GM18867 (cell line): ENCODE measurements around the gene POLK.
A peak's percentile ranks its signal among the peaks of the same experiment; 100 is the strongest.
"Not testable (repeated sequence)": the region's sequence is repeated elsewhere in the genome, so short reads cannot be mapped to it uniquely, and the experiment has no call there.

Source experiments
- ATAC-seq: cut with Tn5 transposase; IDR thresholded peaks from one replicate; pipeline ENCODE4 v1.9.1; 2021; ENCODE audit warnings: mild to moderate bottlenecking, moderate library complexity; ENCODE audit not compliant: unreplicated experiment

Gene POLK

DNA sequence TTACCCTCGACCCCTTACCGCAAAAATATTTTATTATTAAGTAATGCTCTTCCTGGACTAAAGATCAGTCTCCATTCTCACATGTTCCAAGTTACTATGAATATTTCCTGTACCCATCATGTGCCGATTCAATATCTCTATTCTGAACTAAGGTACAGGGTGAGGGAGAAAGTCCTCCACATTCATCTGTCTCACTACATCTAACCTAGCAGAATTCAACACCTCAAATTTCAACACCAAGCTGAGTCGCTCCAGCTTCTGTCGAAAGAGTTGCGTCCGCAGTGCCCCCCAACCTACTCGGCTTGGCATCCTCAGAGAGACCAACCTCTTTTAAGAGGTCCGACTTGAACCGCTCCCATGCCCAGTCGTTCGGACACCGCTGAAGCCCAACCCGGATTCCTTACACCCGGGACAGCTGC lies 1.3 kb upstream of the POLK start:
- ATAC-seq, result peak; percentile 3

DNA sequence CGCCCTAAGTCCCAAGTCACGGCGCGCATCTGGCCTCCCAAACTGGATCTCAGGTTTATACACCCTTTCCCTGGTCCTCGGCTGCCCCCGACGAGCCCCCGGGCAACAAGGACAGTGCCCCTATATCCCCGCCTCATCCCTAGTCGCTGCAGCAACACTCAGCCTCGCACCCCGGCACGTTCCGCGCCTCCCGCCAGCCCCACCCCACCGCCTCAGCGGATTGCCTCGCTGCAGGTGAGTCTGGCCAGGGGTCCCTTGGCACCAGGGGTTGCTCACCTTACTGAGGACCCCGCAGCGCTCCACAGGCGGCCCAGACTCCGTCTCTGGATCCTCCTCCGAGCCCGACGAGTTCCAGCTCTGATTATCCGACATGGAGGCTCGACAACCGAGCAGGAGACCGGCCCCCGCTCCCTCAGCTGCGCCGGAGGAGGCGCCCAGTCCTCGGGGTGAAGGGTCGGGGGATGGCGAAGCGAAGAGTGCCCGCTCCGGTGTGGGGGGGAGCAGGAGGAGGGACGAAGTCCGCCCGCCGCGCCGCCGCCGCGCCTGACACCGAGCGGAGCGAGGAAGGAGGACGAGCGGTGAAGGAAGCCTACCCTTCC lies 756 bp upstream of the POLK start:
- ATAC-seq, result peak; percentile 31

DNA sequence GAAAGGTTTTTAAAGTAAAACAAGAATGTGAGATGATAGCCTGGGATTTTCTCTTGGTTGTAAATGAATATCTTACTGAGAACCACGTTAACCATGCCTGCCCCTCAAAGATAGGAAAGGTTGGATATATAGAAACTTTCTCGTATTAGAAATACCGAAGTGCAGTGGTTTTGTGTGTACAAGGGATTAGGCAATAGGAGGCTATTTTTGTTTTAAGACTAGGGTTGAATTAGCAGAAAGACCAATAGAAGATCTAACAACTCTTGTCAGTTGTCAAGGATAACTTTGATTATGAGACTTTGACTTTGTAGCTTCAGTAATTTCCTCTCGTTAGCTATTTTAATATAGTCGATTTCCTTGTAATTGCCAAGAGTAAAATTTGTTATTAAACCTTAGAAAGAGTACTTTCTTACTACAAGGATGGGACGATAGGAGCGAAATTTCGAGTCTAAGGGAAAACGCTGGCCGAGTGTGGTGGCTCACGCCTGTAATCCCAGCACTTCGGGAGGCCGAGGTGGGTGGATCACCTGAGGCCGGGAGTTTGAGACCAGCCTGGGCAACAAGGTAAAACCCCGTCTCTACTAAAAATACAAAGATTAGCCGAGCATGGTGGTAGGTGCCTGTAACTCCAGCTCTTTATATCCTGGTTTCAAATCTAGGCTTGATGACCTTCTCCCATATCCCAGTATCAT lies 838 bp downstream of the POLK start:
- ATAC-seq, result no peak

DNA sequence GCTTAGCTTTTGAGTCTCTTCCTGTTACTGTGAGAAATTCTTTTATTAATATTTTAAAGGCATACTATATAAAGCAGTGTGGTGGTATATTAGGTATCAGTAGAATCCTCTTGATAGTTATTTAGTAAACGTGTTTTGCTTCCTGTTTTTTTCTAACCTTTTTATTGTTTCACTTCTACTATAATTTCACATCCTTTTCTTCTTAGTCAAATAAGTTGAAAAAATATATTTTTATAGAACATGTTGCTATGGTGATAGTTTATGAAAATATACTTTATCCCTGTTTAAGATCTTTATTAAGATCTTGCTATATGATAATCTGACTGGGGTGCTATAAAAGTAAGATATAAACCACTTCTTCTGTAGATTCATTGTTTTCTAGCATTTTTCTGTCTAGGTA lies 2.1 kb downstream of the POLK start:
- no peak for ATAC-seq

DNA sequence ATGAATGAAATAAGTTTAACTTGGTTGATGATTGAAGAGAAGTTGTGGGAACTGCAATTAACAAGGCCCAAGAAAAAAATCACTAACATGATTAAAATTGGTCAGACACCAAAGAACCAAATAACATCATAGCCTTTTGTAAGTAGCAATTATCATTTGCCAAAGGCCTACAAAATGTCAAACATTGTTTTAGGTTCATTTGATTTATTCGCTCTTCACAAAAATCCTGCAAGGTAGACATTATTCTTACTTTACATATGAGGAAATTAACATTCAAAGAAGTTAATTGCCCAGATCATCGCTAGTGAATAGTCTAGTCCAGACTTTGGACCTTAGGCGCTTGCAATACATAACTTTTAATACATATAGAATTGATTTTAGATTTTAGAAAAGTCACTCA lies 2.6 kb downstream of the POLK start:
- no peak for ATAC-seq

DNA sequence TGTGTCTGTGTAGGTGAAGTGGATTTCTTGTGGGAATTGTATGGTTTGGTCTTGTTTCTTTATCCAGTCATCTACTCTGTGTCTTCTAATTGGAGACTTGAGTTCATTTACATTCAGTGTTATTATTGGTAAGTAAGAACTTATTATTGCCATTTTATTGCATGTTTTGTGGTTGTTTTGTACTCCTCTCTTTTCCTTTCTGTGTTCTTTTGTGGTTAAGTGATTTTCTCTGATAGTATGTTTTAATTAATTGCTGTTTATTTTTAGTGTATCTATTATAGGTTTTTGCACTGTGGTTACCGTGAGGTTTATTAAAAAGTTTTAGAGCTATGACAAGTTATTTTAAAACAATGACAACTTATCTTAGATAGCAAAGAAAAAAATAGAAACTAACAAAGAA lies 8.1 kb downstream of the POLK start:
- no peak for ATAC-seq

DNA sequence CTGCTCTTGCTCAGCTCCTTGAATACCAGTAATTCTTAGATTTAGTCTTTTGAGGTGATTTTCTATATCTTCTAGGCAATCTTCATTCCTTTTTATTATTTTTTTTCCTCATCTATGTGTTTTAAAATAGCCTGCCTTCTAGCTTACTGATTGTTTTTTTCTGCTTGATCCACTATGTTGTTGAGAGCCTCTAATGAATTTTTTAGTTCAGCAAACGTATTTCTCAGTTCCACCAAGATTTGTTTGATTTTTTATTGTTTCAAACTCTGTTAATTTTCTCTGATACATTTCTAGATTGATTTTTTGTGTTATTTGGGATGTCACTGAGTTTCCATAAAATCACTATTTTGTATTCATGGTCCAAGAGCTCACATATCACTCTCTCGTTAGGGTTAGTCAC lies 9.5 kb downstream of the POLK start:
- ATAC-seq, result no peak

DNA sequence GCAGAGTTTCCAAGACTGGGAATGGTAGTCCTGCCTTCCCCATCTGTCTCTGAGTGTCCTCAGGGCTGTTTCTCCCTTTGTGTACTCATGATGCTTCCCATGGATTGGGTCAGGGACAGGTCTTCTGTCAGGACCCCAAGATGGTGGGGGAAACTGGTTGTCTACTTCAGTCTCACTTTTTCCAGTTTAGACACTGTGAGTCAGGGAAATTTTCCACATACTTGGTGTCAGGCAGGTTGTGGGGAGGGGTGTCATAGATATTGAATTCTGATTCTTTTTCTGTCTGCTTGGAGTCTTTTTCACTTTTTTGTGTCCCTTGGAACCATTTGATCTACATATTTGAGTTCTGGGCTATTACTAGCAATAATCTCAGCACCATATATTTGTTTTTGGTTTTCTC lies 10.3 kb downstream of the POLK start:
- no peak for ATAC-seq

DNA sequence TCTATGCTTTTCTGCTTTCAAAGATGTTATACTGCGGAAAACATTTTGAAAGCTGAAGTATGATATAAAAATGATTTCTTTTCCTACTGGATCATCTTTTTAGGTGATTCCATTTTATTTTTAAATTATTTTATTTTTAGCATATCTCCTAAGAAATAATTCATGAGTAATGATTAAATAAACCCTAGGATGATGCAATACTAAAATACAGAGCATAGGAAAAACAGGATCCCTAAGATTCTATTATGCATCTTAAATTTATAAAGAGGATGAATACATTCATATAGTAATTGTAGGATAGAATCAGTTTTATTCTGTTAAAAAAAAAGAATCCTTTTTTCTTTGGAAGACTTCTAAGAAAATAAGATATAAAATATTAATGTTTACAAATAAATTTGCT lies 10.9 kb downstream of the POLK start:
- no peak for ATAC-seq

DNA sequence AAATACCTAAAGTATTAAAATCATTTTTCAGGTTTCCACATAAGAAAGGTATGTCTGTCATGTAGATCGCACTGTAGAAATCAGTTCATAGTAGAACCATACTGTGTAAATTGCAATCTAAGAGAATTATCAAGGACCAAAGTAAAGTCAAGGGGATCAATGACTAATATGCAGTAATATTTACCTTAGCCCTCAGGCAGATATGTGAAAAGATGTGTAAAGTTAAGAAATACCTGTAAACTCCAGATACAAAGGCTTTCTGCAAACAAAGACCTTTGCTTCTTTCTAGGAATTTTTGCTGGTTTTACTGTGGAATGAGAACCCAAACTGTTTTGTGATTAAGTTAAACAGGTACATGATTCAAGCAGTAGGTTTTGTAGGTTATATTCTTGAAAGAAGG lies 11.6 kb downstream of the POLK start:
- ATAC-seq, result no peak

DNA sequence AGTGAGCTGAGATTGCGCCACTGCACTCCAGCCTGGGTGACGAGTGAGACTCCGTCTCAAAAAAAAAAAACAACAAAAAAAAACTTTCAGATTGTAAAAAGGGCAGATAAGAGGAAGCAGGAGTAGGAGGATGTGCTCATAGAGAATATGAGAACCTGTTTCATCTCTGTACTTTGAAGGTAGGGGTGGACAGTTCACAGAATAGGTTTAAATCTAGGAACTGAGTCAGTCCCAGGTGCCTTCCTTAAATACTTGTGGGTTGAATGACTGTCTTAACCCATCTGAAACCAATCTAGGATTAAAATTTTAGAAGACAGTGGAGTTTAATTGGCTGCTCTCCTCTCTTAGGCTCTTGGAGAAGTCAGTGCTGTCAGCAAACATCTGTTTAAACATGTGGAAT lies 12.4 kb downstream of the POLK start:
- ATAC-seq, result peak; percentile 93

DNA sequence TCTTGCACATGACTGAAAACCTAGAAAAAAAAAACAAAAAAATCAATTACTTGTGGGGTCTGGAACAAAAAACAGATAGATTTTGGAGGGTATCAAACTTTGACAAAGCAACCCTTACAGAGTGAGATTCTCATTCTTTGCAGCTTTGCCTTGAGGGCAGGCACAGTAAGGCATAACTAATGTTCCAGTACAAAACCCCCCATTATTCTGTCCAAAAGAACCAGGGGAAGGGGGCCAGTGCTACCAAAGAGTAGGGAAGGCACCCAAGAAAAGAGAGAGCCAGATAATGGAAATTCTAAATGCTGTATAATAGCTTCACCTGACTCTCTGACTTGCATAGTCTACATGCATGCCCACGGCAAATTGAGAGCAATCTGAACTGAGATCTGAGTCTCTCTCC lies 12.9 kb downstream of the POLK start:
- ATAC-seq, result no peak

DNA sequence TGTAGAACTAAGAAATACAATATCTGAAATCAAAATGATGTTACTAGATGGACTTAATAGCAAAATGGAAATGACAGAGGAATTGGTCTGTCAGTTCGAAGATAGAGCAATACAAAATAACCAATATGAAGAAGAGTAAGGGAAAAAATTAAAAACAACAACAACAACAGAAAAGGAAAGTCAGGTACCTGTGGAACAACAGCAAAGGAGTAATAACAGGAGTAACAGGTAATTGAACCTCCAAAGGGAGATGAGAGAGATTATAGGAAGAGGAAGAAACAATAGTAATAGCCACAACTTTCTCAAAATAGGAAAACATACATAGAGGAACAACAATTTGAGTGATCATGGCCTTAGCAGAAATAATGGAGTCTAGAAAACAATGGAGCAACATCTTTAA lies 13.7 kb downstream of the POLK start:
- ATAC-seq, result no peak

DNA sequence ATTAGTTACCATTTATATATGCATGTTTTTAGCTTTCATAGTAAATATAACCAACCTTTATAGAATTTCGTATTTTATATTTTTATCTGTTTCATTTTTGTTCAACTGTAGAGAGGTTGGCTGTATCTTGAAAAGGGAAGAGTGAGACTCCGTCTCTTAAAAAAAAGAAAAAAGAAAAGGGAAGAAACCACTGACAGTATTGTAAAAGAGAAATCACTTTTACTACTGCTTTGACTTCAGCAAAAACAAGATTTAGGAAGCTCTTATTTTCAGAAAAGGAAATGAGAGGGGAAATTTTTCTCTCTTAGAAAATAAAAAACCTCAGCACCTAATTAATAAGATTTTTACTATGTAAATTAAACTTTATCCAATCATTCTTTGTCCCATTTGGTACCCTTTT lies 14.4 kb downstream of the POLK start:
- ATAC-seq, result no peak

DNA sequence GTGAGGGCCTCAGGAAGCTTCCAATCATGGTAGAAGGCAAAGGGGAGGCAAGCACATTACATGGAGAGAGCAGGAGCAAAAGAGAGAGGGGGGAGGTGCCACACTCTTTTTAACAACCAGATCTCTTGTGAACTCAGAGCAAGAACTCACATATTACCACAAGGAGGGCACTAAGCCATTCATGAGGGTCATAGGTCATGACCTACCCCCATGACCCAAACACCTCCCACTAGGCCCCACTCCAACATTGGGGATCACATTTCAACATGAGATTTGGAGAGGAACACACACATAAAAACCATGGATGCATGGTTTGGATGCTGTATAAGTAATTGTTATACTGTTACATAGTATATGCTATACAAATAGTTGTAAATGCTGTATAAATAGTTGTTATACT lies 17.5 kb downstream of the POLK start:
- ATAC-seq, result no peak

DNA sequence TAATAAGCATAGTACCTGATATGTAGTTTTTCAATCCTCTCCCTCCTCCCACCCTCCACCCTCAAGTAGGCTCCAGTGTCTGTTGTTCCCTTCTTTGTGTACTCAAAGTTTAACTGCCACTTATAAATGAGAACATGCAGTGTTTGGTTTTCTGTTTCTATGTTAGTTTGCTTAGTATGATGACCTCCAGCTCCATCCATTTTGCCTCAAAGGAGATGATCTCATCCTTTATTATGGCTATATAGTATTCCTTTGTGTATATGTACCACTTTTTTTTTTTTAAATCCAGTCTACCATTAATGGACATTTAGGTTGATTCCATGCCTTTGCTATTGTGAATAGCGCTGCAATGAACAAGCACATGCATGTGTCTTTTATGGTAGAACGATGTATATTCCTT lies 20.5 kb downstream of the POLK start:
- ATAC-seq, result no peak

DNA sequence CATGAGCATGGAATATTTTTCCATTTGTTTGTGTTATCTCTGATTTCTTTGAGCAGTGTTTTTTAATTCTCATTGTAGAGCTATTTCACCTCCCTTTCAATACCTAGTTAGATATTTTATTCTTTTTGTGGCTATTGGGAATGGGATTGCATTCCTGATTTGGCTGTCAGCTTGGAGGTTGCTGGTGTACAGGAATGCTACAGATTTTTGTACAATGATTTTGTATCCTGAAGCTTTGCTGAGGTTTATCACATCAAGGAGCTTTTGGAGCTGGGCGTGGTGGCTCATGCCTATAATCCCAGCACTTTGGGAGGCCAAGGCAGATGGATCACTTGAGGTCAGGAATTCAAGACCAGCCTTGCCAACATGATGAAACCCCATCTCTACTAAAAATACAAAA lies 22.0 kb downstream of the POLK start:
- ATAC-seq, result not testable (repeated sequence)

DNA sequence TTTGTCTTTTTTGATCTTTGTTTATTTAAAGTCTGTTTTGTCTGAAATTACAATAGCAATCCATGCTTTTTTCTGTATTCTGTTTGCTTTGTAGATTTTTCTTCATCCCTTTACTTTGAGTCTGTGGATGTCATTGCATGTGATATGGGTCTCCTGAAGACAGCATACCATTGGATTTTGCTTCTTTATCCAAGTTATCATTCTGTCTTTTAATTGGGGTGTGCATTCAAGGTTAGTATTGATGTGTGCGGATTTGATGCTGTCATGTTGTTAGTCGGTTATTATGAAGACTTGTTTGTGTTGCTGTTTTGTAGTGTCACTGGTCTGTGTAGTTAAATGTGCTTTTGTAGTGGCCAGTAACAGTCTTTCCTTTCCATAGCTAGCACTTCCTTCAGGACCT lies 23.0 kb downstream of the POLK start:
- no peak for ATAC-seq

DNA sequence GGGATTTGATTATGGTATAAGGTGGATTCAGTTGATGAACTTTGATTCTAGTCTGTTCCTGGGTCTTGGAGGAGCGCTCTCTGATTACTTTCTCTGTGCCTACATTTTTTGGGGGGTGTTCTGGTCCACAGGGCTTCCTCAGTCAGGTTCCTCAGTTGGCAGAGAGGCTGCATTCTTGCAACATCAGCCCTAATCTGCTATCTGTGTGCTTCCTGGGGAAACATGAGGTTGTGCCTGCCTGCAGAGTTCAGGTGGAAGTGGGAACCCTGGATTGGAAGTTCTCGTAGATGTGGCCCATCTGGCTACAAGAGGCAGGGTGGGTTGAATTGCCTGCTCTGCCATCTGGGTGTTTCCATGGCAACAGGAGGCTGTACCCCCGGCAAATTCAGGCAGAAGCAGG lies 24.5 kb downstream of the POLK start:
- ATAC-seq, result no peak

DNA sequence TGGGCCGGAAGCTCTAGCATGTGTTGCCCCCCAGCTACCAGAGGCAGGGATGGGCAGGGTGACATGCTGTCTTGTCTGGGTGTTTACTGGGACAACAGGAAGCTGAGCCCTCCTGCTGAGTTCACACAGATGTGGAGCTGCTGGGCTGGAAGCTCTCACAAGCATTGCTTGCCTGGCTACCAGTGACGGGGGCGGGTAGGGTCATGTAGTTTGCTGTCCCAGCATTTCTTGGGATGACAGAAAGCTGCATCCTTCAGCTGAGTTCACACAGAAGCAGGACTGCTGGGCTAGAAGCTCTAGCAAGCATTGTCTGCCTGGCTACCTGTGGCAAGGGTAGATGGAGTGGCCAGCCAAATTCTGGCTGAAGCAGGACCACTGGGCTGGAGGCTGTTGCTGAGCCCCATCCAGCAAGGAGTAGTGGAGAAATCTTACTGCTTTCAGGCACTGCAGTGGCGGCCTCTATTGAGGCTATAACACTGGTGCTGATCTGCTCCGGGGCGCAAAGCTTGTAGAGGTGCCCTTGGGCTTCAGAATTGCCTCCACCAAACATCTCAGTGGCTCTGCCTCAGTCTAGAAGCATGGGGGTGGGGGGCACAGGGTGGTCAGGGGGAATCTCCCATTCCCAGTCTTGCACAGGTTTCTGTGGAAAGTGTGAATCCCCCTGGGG lies 25.1 kb downstream of the POLK start:
- ATAC-seq, result no peak

DNA sequence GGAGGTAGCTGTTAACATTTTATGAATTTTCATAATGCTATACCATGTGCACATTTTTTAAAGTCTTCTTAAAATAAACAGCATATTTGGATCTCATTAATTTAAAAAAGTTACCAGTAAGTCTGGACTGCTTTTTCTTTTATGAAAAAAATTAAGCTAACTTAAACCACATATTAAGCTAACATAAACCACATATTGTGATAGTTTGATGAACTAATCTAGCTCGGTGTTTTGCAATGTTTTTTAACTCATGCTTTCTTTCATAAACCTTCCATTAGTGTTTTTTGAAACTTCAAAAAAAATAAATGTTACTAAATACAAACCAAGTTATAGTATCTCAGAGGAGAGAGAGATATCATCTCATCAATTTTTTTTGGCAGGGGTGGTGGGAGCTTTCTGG lies 26.5 kb downstream of the POLK start:
- no peak for ATAC-seq

DNA sequence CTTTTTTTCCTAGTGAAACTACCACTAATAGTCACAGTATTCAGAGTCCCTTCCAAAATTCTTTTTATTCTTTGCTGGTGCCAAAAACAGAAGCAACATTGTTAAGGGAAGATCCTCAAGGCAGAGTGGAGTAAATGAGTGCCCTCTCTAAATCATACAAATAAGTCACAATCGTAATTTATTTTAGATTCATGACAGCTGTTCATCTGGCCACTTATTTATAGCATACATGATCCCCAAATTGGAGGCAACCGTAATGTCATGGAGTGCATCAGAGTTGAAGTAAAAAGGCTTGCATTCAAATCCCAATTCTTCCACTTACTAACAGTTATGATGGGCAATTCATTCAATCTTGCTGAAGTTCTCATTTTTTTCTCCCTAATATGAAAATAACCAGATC lies 33.4 kb downstream of the POLK start:
- ATAC-seq, result no peak

DNA sequence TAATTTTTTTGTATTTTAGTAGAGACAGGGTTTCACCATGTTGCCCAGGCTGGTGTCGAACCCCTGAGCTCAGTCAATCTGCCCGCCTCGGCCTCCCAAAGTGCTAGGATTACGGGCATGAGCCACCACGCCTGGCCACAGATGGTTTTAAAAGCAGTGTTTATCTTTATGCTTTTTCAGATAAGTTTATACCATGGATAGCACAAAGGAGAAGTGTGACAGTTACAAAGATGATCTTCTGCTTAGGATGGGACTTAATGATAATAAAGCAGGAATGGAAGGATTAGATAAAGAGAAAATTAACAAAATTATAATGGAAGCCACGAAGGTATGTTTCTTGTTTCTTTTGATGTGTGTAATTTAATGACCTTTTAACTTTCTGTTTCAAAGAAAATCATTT lies 35.1 kb downstream of the POLK start:
- ATAC-seq, result no peak
